ENCODE results near the gene POLR3B. TPM values are rescaled to one million over a fixed set of nuclear protein-coding genes. Genes with fewer than 3 reads are reported as not detected.

Gene POLR3B
- total RNA-seq, 1 donor: 18.5 TPM

- no peak for TF ChIP-seq CTCF (IDR thresholded peaks at IDR 0.05; ENCODE audit: insufficient read depth, low read length)
- DNase-seq (ENCODE audit: low read depth): no peak
- no peak overlapping the region for H3K4me3 ChIP-seq (ENCODE audit: low read depth, low read length)
These were observed 42.0 kb upstream of the POLR3B start for GRCh38 chr12:106315523-106315922.

- no peak overlapping the region for H3K4me3 ChIP-seq (ENCODE audit: low read depth, low read length)
- no peak for TF ChIP-seq CTCF (IDR thresholded peaks at IDR 0.05; ENCODE audit: insufficient read depth, low read length)
- DNase-seq (ENCODE audit: low read depth): no peak
These were observed 40.0 kb upstream of the POLR3B start for GRCh38 chr12:106317406-106318082.

GRCh38 chr12:106321139-106321850 lies 36.3 kb upstream of the POLR3B start:
- no peak for TF ChIP-seq CTCF (IDR thresholded peaks at IDR 0.05; ENCODE audit: insufficient read depth, low read length)
- no peak for DNase-seq (ENCODE audit: low read depth)
- H3K4me3 ChIP-seq (ENCODE audit: low read depth, low read length): no peak overlapping the region

GRCh38 chr12:106323537-106323936 lies 34.0 kb upstream of the POLR3B start:
- no peak for TF ChIP-seq CTCF (IDR thresholded peaks at IDR 0.05; ENCODE audit: insufficient read depth, low read length)
- DNase-seq (ENCODE audit: low read depth): no peak
- no peak overlapping the region for H3K4me3 ChIP-seq (ENCODE audit: low read depth, low read length)

GRCh38 chr12:106327309-106327869 lies 30.2 kb upstream of the POLR3B start:
- TF ChIP-seq CTCF (IDR thresholded peaks at IDR 0.05; ENCODE audit: insufficient read depth, low read length): no peak
- DNase-seq (ENCODE audit: low read depth): no peak
- no peak overlapping the region for H3K4me3 ChIP-seq (ENCODE audit: low read depth, low read length)

GRCh38 chr12:106328735-106329134 lies 28.8 kb upstream of the POLR3B start:
- DNase-seq (ENCODE audit: low read depth): no peak
- no peak for TF ChIP-seq CTCF (IDR thresholded peaks at IDR 0.05; ENCODE audit: insufficient read depth, low read length)
- H3K4me3 ChIP-seq (ENCODE audit: low read depth, low read length): no peak overlapping the region
